Measurements from ENCODE around the gene XPOT. TPM values are rescaled to one million over a fixed set of nuclear protein-coding genes. Genes with fewer than 3 reads are reported as not detected.

Gene XPOT
- total RNA-seq, 2 donors from 2014 or later: 61.2 to 69.4 TPM

Other genes starting within 250 kb of the XPOT start
- 1 to 10 TPM; 5.5 to 6.0 TPM for gene KICS2, start 182.1 kb upstream of the XPOT start, total RNA-seq
- not detected for gene C12orf56, start 13.6 kb upstream of the XPOT start, total RNA-seq
- gene TBK1, start 47.7 kb downstream of the XPOT start, total RNA-seq: 10 to 100 TPM; 18.5 to 22.6 TPM
- gene RASSF3, start 206.1 kb downstream of the XPOT start, total RNA-seq: 100 to 1,000 TPM; 246 to 312 TPM